Cardiac septum (tissue), 1 donor: Measurements from ENCODE around the gene CTSL. TPM values are rescaled to one million over a fixed set of nuclear protein-coding genes. Genes with fewer than 3 reads are reported as not detected.

Source experiments
- DNase-seq: peaks from one replicate; pipeline ENCODE4 v3.0.0-alpha.2; 2020; ENCODE audit warnings: low spot score
- intact Hi-C: fragments of 100-400 bp; cut with DNase I; formaldehyde crosslinking; loops from one replicate; pipeline ENCODE4 v1.14.0; 2022
- total RNA-seq: library from RNA; stranded (reverse); fragmentation: NEBNext Ultra II Directional; extraction: Animal tissue kit (Norgen Biotek cat#: 25700); gene quantifications from one replicate; pipeline ENCODE4 v1.2.1, GENCODE V29; 2021
- donor health status: DM: no; HTN: no; CAD: no.

The CTSL gene
- total RNA-seq, 1 donor from 2014 or later, result 116 TPM

DNA sequence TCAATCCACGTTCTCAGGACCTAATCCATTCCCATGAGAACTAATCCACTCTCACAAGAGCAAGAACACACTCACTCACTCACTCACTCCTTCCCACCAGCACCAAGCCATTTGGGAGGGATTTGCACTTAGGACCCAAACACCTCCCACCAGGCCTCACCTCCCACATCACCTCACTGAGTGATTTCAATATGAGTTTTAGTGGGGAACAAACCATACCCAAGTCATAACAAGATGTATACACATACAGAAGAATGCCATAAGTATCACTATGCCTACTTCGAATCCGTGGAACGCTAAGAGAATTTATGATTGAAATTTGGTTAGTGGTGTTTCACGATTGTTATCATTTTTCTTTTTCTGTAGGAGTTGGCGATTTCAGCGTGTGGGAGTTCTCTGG, 29.3 kb upstream of the CTSL start:
- intact Hi-C loops, result no loop called here
- DNase-seq, result no peak

DNA sequence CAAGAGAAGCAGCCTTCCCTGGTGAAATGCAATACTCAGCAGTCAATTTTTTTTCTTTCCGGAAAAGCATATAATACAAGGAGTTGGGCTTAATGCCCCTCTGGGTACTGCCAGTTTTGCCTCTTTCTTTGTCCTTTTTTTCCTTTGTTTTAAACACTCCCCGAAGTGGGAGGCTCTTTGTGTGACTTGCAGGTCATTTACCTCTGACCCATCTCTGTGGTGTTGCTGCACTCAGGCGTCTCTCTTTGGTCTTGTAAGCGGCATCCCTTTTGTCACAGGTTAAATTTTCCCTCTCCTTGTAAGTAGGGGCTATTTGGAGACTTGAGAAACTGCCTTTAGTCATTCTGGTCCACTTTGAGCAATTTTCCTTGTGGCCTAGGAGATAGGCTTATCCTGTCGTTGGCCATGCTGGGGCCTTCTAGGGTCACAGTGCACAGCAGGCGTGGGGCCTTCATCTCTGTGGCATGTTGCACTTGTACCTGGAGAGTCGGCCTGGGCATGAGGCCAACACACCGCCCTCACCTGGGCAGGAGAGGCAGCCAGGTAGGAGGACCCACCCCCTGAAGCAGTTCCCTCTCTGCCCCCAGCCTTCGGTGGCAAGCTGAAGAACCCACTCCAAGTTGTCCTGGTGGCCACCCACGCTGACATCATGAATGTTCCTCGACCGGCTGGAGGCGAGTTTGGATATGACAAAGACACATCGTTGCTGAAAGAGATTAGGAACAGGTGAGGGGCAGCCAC, 27.7 kb upstream of the CTSL start:
- intact Hi-C loops, result no loop called here
- no peak for DNase-seq

GRCh38 chr9:87699835-87700234, 26.1 kb upstream of the CTSL start:
- intact Hi-C loops, result no loop called here
- DNase-seq, result no peak

GRCh38 chr9:87701491-87701890, 24.4 kb upstream of the CTSL start:
- intact Hi-C loops, result no loop called here
- no peak for DNase-seq

DNA sequence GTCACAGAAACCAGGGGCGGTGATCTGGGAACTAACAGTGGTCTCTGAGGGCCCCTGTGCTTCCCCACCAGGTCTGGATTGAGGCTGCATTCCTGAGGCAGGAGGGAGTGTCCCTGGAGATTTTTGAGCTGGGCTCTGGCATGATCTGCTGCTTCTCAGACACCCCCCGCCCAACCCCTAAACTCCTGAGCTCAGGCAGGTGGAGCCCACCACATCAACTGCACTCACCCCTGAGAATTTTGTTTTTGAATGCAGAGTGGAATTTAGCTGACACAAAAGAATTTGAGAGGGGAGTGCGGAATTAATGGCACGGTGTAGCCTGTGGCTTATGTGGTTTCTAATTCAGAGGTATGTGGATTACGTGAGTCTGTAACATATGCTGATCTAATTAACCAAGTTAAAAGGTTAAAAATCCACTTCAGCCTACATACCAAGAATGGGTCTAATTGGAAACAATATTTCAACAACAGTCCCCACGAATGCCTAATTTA, 23.9 kb upstream of the CTSL start:
- DNase-seq, result no peak
- intact Hi-C loops, result no loop called here

DNA sequence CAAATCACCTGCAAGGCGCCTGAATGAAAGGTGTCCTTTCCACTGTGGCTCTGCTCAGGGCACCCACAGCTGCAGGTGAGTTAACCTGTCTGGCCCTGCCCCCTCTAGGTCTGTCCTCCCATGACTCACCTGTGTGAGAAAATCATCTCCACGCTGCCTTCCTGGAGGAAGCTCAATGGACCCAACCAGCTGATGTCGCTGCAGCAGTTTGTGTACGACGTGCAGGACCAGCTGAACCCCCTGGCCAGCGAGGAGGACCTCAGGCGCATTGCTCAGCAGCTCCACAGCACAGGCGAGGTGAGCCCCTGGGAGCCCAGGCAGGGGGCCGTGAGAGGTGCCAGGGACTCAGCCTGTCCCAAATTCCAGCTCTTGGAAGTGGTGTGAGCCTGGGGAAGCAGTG, 23.0 kb upstream of the CTSL start:
- intact Hi-C loops, result no loop called here

GRCh38 chr9:87703636-87704276, 22.2 kb upstream of the CTSL start:
- intact Hi-C loops, result no loop called here
- DNase-seq, result no peak

More for the DNA sequence above, 23.0 kb upstream of the CTSL start:
- no peak for DNase-seq

- no peak for DNase-seq
- intact Hi-C loops, result no loop called here
Observed at GRCh38 chr9:87704342-87704741, 21.6 kb upstream of the CTSL start.

GRCh38 chr9:87706066-87706739, 19.7 kb upstream of the CTSL start:
- intact Hi-C loops, result no loop called here

GRCh38 chr9:87707805-87708506, 18.0 kb upstream of the CTSL start:
- DNase-seq, result no peak
- intact Hi-C loops, result no loop called here

More at GRCh38 chr9:87706066-87706739, 19.7 kb upstream of the CTSL start:
- DNase-seq, result no peak

DNA sequence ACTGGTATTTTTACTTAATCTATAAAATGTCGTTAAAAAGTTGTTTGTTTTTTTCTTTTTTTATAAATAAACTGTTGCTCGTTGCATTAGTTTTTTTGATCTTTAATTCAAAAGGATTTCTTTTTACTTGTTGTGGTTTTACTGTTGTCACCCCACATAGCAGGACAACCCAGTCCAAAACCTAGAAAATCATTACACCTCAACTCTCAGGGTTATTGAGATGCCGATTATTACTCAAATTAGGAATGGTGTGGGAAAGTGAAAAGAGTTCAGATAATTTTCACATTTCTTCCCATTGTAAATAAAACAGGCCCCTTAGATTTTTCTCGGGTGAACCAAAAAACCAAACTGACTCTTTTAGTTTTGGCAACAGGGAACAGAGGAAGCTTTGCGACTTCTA, 17.4 kb upstream of the CTSL start:
- intact Hi-C loops, result no loop called here
- DNase-seq, result no peak

- intact Hi-C loops, result no loop called here
Observed at GRCh38 chr9:87708986-87709728, 16.8 kb upstream of the CTSL start.

DNA sequence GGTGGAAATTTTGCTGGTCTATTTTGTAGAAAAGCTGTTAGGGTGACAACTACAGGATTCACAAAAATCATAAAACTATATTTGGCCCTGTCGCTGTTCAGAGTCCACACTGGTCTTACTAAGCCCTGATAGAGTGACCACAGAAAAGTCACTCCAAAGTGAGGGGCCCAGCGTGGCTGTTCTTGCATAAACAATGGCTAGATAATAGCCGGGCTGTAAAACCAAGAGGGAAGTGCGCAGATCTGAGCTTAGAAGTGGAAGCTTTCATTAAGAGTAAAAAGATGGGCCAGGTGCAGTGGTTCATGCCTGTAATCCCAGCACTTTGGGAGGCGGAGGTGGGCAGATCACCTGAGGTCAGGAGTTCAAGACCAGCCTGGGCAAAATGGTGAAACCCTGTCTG, 15.5 kb upstream of the CTSL start:
- no peak for DNase-seq

More at GRCh38 chr9:87708986-87709728, 16.8 kb upstream of the CTSL start:
- DNase-seq, result no peak

GRCh38 chr9:87711857-87712800, 13.8 kb upstream of the CTSL start:
- intact Hi-C loops, result no loop called here
- DNase-seq, result no peak

More for the DNA sequence above, 15.5 kb upstream of the CTSL start:
- intact Hi-C loops, result no loop called here

DNA sequence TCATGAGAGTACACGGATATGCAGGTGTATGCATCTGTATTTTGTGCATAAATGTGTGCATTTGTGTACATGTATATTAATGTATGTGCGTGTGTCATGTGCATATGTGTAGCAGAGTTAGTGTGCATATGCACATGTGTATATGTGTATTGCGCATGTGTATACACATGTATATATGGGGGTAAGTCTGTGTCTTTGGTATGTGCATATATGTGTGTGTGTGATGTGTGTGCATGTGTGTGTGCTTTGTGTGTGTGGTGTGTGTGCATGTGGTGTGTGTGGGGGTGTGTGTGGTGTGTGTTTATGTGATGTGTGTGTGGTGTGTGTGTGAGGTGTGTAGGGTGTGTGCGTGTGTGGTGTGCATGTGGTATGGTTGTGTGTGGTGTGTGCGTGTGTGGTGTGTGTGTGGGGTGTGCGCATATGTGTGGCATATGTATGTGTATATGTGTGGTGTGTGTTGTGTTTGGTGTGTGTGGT, 13.1 kb upstream of the CTSL start:
- DNase-seq, result no peak
- intact Hi-C loops, result no loop called here

DNA sequence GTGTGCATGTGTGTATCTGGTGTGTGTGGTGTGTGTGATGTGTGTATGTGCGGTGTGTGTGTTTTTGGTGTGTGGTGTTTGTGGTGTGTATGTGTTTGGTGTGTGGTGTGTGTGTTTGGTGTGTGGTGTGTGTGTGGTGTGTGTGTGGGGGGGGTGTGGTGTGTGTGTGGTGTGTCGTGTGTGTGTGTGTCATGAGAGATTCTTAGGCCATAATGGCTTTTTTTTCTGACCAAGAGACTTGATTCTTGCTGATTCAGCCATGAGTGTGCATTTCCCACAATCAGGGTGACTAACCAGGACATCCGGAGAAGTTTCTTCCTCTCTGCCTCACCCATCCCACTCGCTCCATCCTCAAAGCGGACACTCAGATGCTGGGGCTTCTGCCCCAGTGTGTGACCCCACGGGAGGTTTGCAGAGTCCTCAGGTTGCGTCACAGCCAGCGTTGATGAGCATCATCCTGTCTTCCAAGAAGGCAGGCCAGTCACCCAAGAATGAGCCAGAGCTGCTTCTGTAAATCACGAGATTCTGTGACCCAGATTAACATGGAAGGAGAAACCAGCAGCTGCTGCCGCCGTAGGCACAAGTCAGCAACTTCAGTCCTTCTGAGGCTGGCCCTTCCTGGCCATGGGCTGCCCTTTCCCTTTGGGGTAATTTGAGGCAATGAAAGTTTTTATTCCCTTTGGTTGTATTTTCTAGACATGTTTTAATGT, 12.5 kb upstream of the CTSL start:
- intact Hi-C loops, result no loop called here
- DNase-seq, result peak; percentile 88

GRCh38 chr9:87713988-87714330, 12.0 kb upstream of the CTSL start:
- no peak for DNase-seq

DNA sequence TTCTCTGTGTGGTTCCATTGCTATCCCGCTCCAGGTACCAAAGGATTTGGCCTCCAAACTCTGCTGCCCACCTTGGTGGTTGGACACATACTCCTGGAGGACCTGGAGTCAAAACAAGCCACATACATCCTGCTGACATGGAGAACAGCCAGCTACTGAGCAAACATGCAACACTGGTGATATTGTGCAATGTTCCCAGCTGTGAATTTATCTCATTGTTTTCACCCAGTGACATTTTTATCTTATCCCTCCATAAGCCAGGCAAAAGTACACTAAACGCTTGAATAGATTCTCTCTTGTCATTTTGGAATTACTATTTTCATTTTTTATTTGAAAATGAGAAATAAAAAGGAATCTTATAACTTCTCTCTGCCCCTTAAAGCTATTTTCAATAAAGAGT, 11.1 kb upstream of the CTSL start:
- no peak for DNase-seq
- intact Hi-C loops, result no loop called here

More at GRCh38 chr9:87713988-87714330, 12.0 kb upstream of the CTSL start:
- intact Hi-C loops, result no loop called here
